Peyer's patch (tissue), 4 donors: ENCODE measurements around the gene KRTAP10-8.
"Not testable (repeated sequence)": the region's sequence is repeated elsewhere in the genome, so short reads cannot be mapped to it uniquely, and the experiment has no call there.

ENCODE experiments used
- CTCF ChIP-seq, 6 experiments: fragments of 450-650 bp in 4 of 6; fragments of 200-600 bp in 2 of 6; sonication (generic) in 1 of 6; IDR thresholded peaks; one replicate each; pipeline ENCODE4 v1.5.1; 2017 to 2019; ENCODE audit warnings: antibody characterized with exemption in 6 of 6, mild to moderate bottlenecking in 3 of 6, moderate library complexity in 1 of 6
- POLR2A ChIP-seq, 2 donors: fragments of 450-650 bp; IDR thresholded peaks; one replicate each; pipeline ENCODE4 v1.5.1; 2017; ENCODE audit warnings: antibody characterized with exemption in 2 of 2, mild to moderate bottlenecking in 2 of 2, moderate library complexity in 2 of 2

- TF ChIP-seq CTCF, POLR2A (IDR thresholded peaks at IDR 0.05): not testable (repeated sequence)
These were observed 38.0 kb upstream of the KRTAP10-8 start, which contains the start of gene KRTAP10-4 for GRCh38 chr21:44573630-44574456.
